H9 (cell line): ENCODE data around the gene CNGB1. TPM values are rescaled to one million over a fixed set of nuclear protein-coding genes. Genes with fewer than 3 reads are reported as not detected.

ENCODE experiments used
- DNase-seq: peaks from one replicate; pipeline ENCODE4 v3.0.0-alpha.2; 2017
- H2AFZ ChIP-seq: one replicate; pipeline ENCODE4 v1.6.1; 2013; ENCODE audit warnings: mild to moderate bottlenecking, low read length, control low read depth, moderate library complexity
- H2AK5ac ChIP-seq: 2 replicates; pipeline ENCODE4 v1.6.1; 2013; ENCODE audit warnings: low read length, control low read depth, mixed read lengths; ENCODE audit not compliant: insufficient read length
- H2BK120ac ChIP-seq: one replicate; pipeline ENCODE4 v1.6.1; 2013; ENCODE audit warnings: low read depth, mild to moderate bottlenecking, low read length, control low read depth, inconsistent platforms; ENCODE audit not compliant: poor library complexity, severe bottlenecking
- H2BK12ac ChIP-seq: 2 replicates; pipeline ENCODE4 v1.6.1; 2013; ENCODE audit warnings: low read length, control low read depth, mixed read lengths, low read depth; ENCODE audit not compliant: insufficient read length
- H2BK15ac ChIP-seq: 2 replicates; pipeline ENCODE4 v1.6.1; 2013; ENCODE audit warnings: low read depth, low read length, control low read depth
- H2BK20ac ChIP-seq: one replicate; pipeline ENCODE4 v1.6.1; 2013; ENCODE audit warnings: low read depth, mild to moderate bottlenecking, low read length, control low read depth, inconsistent platforms; ENCODE audit not compliant: poor library complexity, severe bottlenecking
- H2BK5ac ChIP-seq: 2 replicates; pipeline ENCODE4 v1.6.1; 2013; ENCODE audit warnings: low read length, control low read depth, mixed read lengths; ENCODE audit not compliant: insufficient read length
- H3K14ac ChIP-seq: 2 replicates; pipeline ENCODE4 v1.6.1; 2013; ENCODE audit warnings: low read length, control low read depth; ENCODE audit not compliant: insufficient read depth
- H3K18ac ChIP-seq: 2 replicates; pipeline ENCODE4 v1.6.1; 2013; ENCODE audit warnings: low read depth, mild to moderate bottlenecking, mixed read lengths, low read length, control low read depth; ENCODE audit not compliant: insufficient read length
- H3K23ac ChIP-seq: 2 replicates; pipeline ENCODE4 v1.6.1; 2013; ENCODE audit warnings: low read length, control low read depth, mixed read lengths, low read depth; ENCODE audit not compliant: insufficient read length
- H3K23me2 ChIP-seq: 2 replicates; pipeline ENCODE4 v1.6.1; 2013; ENCODE audit warnings: low read depth, mild to moderate bottlenecking, mixed read lengths, low read length, control low read depth; ENCODE audit not compliant: insufficient read length, poor library complexity, severe bottlenecking
- H3K27ac ChIP-seq: 2 replicates; pipeline ENCODE4 v1.5.1; 2013; ENCODE audit warnings: low read length, control low read depth, mixed read lengths, low read depth; ENCODE audit not compliant: insufficient read length
- H3K27me3 ChIP-seq: 2 replicates; pipeline ENCODE4 v1.6.1; 2013; ENCODE audit warnings: low read length, control low read depth, inconsistent platforms; ENCODE audit not compliant: insufficient read depth
- H3K4ac ChIP-seq: 2 replicates; pipeline ENCODE4 v1.6.1; 2013; ENCODE audit warnings: low read depth, mild to moderate bottlenecking, control low read depth, inconsistent platforms, low read length, moderate library complexity
- H3K4me1 ChIP-seq: 2 replicates; pipeline ENCODE4 v1.6.1; 2013; ENCODE audit warnings: low read length, control low read depth, inconsistent platforms; ENCODE audit not compliant: insufficient read depth
- H3K4me2 ChIP-seq: 2 replicates; pipeline ENCODE4 v1.6.1; 2013; ENCODE audit warnings: low read length, control low read depth, mixed read lengths; ENCODE audit not compliant: insufficient read length, insufficient read depth
- H3K56ac ChIP-seq: 2 replicates; pipeline ENCODE4 v1.6.1; 2013; ENCODE audit warnings: low read depth, mild to moderate bottlenecking, mixed read lengths, low read length, control low read depth; ENCODE audit not compliant: insufficient read length
- H3K79me1 ChIP-seq: 2 replicates; pipeline ENCODE4 v1.6.1; 2013; ENCODE audit warnings: low read depth, mild to moderate bottlenecking, moderate library complexity, low read length, control low read depth, inconsistent platforms; ENCODE audit not compliant: insufficient read depth, poor library complexity, severe bottlenecking
- H3K79me2 ChIP-seq: 2 replicates; pipeline ENCODE4 v1.6.1; 2013; ENCODE audit warnings: low read length, control low read depth, inconsistent platforms; ENCODE audit not compliant: insufficient read depth
- H3K9ac ChIP-seq: 2 replicates; pipeline ENCODE4 v1.6.1; 2013; ENCODE audit warnings: low read length, control low read depth, mixed read lengths; ENCODE audit not compliant: insufficient read length; ENCODE audit errors: extremely low read depth
- H3K9me3 ChIP-seq: one replicate; pipeline ENCODE4 v1.6.1; 2013; ENCODE audit warnings: low read depth, low read length, inconsistent platforms; ENCODE audit not compliant: control insufficient read depth
- H3T11ph ChIP-seq: one replicate; pipeline ENCODE4 v1.6.1; 2013; ENCODE audit warnings: mild to moderate bottlenecking, low read length, control low read depth, inconsistent platforms
- H4K20me1 ChIP-seq: one replicate; pipeline ENCODE4 v1.6.1; 2013; ENCODE audit not compliant: control insufficient read depth, insufficient read length, insufficient read depth
- H4K5ac ChIP-seq: 2 replicates; pipeline ENCODE4 v1.6.1; 2013; ENCODE audit warnings: low read depth, mild to moderate bottlenecking, mixed read lengths, low read length, control low read depth; ENCODE audit not compliant: insufficient read length
- H4K8ac ChIP-seq: replicated peaks from 2 replicates; pipeline ENCODE4 v1.6.1; 2013; ENCODE audit warnings: low read length, control low read depth, mixed read lengths, low read depth; ENCODE audit not compliant: insufficient read length
- H4K91ac ChIP-seq: 2 replicates; pipeline ENCODE4 v1.6.1; 2013; ENCODE audit warnings: low read depth, mild to moderate bottlenecking, moderate library complexity, mixed read lengths, low read length, control low read depth; ENCODE audit not compliant: insufficient read length
- H3K27ac Mint-ChIP-seq, 3 experiments: 2 replicates in 2 of 3; 3 replicates in 1 of 3; pipeline ENCODE4 v1.8.0; 2020 to 2021; ENCODE audit warnings: mixed read lengths in 3 of 3, mild to moderate bottlenecking in 1 of 3, moderate library complexity in 1 of 3
- H3K27me3 Mint-ChIP-seq: 2 replicates; pipeline ENCODE4 v1.8.0; 2021; ENCODE audit warnings: low read depth, mild to moderate bottlenecking, moderate library complexity, mixed read lengths
- H3K36me3 Mint-ChIP-seq, 3 experiments: 2 replicates in 2 of 3; 3 replicates in 1 of 3; pipeline ENCODE4 v1.8.0; 2020 to 2021; ENCODE audit warnings: low read depth in 3 of 3, mixed read lengths in 3 of 3; ENCODE audit not compliant: insufficient read depth in 1 of 3
- H3K4me1 Mint-ChIP-seq, 2 experiments: 2 replicates each; pipeline ENCODE4 v1.8.0; 2020; ENCODE audit warnings: mixed read lengths in 2 of 2
- H3K4me3 Mint-ChIP-seq, 2 experiments: 2 replicates in 1 of 2; 3 replicates in 1 of 2; pipeline ENCODE4 v1.8.0; 2020 to 2021; ENCODE audit warnings: mild to moderate bottlenecking in 2 of 2, mixed read lengths in 2 of 2, moderate library complexity in 1 of 2
- H3K9me3 Mint-ChIP-seq, 2 experiments: 2 replicates in 1 of 2; 3 replicates in 1 of 2; pipeline ENCODE4 v1.8.0; 2020; ENCODE audit warnings: mild to moderate bottlenecking in 2 of 2, mixed read lengths in 2 of 2, moderate library complexity in 1 of 2
- WGBS: extraction: QIAGEN DNeasy Blood & Tissue Kit; methylation state at CpG from one replicate; pipeline ENCODE4 v1.1.7; 2013; ENCODE audit warnings: missing lambda C conversion rate, low lambda C conversion rate, mixed read lengths; ENCODE audit not compliant: insufficient read length; ENCODE audit errors: extremely low coverage; 5-methylcytosine and 5-hydroxymethylcytosine counted together
- total RNA-seq: library from RNA; stranded (reverse); gene quantifications from 2 replicates; pipeline ENCODE4 v1.2.1, GENCODE V29; 2021
- TF ChIP-seq, protein P1 (sequence below): fragments of 200-600 bp; sonication (generic); conservative IDR thresholded peaks from 3 replicates; pipeline ENCODE4 v1.8.0; 2021; ENCODE audit warnings: antibody characterized with exemption, mild to moderate bottlenecking

The CNGB1 gene
- total RNA-seq, 1 experiment from 2014 or later = not detected

DNA sequence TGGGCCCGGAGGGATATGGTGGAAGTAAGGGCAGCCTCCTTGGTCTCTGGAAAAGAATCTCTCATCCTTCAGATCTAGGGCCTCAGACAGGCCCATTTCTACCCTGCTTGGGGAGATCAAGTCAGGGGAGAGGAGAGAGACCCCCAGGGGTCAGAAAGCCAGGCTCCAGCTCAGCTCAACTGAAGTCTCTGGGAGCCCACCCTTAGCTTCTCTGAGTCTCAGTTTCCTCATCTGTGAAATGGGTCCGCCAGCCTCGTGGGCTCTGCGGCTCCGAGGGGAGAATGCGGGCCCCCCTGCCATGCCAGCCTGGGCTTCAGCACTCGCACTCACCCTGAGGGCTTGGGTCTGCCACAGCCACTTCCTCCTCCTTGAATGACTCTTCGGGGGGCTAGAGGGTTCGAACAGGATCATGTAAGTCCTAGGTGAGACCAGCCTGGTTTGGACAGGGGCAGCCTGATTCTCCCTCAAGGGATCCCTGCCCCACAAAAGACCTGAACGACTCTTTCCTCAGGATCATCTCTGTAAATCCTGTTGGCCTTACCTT lies 6.7 kb downstream of the CNGB1 start:
- no CpG with 5 or more reads among the region's 10 CpGs for WGBS
- H3K36me3 Mint-ChIP-seq = no peaks in the 10 kb centered on the region

More for the DNA sequence above, 6.7 kb downstream of the CNGB1 start:
- Histone ChIP-seq H2BK15ac (no peak overlapping the region), H3K9me3 (no peaks in the 10 kb centered on the region), H3K18ac (no peak overlapping the region), H2AFZ (no peak overlapping the region), H3K79me1 (no peaks in the 10 kb centered on the region), H2BK20ac (no peak overlapping the region), H4K5ac (no peak overlapping the region), H3K23me2 (no peaks in the 10 kb centered on the region), H3T11ph (no peak overlapping the region), H3K27ac (no peak overlapping the region), H4K91ac (no peak overlapping the region), H4K8ac (no peak overlapping the region), H3K4ac (no peak overlapping the region), H2BK12ac (no peak overlapping the region), H2BK5ac (no peak overlapping the region), H4K20me1 (no peaks in the 10 kb centered on the region), H3K4me1 (no peaks in the 10 kb centered on the region), H3K56ac (no peak overlapping the region), H3K79me2 (no peaks in the 10 kb centered on the region), H3K4me2 (no peak overlapping the region), H2BK120ac (no peak overlapping the region), H3K23ac (no peak overlapping the region), H2AK5ac (no peak overlapping the region), H3K14ac (no peak overlapping the region), H3K9ac (no peak overlapping the region), H3K27me3 (no peaks in the 10 kb centered on the region; the same call in 1 of the 2 replicates)
- DNase-seq = no peak
- Mint-ChIP-seq H3K4me3 (no peak overlapping the region), H3K9me3 (no peaks in the 10 kb centered on the region), H3K27me3 (no peaks in the 10 kb centered on the region; the same call in 1 of the 2 replicates), H3K27ac (no peak overlapping the region; a peak in 1 of 7 replicates), H3K4me1 (peaks cover 5% of the 10 kb centered on the region in 2 experiments; a peak in 3 of 4 replicates)
- TF ChIP-seq, protein P1, sequence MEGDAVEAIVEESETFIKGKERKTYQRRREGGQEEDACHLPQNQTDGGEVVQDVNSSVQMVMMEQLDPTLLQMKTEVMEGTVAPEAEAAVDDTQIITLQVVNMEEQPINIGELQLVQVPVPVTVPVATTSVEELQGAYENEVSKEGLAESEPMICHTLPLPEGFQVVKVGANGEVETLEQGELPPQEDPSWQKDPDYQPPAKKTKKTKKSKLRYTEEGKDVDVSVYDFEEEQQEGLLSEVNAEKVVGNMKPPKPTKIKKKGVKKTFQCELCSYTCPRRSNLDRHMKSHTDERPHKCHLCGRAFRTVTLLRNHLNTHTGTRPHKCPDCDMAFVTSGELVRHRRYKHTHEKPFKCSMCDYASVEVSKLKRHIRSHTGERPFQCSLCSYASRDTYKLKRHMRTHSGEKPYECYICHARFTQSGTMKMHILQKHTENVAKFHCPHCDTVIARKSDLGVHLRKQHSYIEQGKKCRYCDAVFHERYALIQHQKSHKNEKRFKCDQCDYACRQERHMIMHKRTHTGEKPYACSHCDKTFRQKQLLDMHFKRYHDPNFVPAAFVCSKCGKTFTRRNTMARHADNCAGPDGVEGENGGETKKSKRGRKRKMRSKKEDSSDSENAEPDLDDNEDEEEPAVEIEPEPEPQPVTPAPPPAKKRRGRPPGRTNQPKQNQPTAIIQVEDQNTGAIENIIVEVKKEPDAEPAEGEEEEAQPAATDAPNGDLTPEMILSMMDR = no peak
